Measurements from ENCODE around the gene MEF2C.

DNA sequence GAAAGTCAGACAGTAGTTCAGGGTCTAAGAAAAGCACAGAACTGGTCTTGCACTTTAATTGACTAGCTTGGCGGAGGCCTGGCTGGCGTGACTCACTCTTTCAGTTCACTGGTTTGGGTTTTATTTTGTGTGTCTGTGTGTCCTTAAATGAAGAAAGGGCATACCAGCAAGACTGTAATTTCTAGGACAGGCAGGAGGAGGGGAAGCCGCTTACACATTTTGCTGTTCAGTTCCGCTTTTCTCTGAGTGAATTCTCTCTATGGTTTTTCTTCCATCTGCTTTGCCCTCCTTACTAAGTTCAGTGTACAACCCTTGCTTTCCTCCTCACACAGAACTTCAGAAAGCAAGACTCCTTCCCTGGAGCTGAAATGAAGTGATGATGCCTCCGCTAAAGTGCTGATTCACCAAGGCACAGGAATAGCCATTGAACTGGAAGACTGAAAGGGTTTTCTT, 150.8 kb downstream of the MEF2C start:
- TF ChIP-seq CTCF (optimal IDR thresholded peaks at IDR 0.05 in 1 of 3, IDR thresholded peaks at IDR 0.05 in 1 of 3, conservative IDR thresholded peaks at IDR 0.05 in 1 of 3; ENCODE audit: extremely low read depth in 1 of 3, insufficient read depth in 2 of 3, low read length in 3 of 3) (no peak), EZH2 (IDR thresholded peaks at IDR 0.05; ENCODE audit: low read length) (no peak)

Measured in keratinocyte (primary cell).